A549 (cell line): ENCODE measurements around the gene DCLK1. TPM values are rescaled to one million over a fixed set of nuclear protein-coding genes. Genes with fewer than 3 reads are reported as not detected.

Experiments used
- ATAC-seq, 2 experiments: fragments of 200-7000 bp in 1 of 2; fragments of >200 bp in 1 of 2; cut with Nextera tagmentation in 1 of 2; cut with Tn5 transposase in 1 of 2; 3 replicates each; pipeline versions ENCODE4 v1.8.0 to v1.9.1; 2018 to 2020; ENCODE audit warnings: mild to moderate bottlenecking in 1 of 2, moderate library complexity in 1 of 2
- CTCF ChIA-PET: fragments of 300-600 bp; sonication (Branson Sonifier 250); formaldehyde crosslinking; extraction: SDS; loops from one replicate; lab custom pipeline; 2021; ENCODE audit warnings: antibody characterized with exemption, inconsistent platforms; lab: Yijun Ruan, JAX
- POLR2A ChIA-PET: fragments of 350-600 bp; formaldehyde crosslinking; extraction: SDS; loops from one replicate; lab custom pipeline; 2021; ENCODE audit warnings: antibody characterized with exemption, inconsistent platforms; lab: Yijun Ruan, JAX
- DNase-seq, 2 experiments: peaks; one replicate each; pipeline versions ENCODE4 v3.0.0 to v3.0.0-alpha.2; 2011 to 2016; ENCODE audit warnings: low read depth in 1 of 2, low spot score in 1 of 2
- FAIRE-seq: peaks from 2 replicates; lab custom pipeline; 2011; peaks lifted over from hg19 to GRCh38; lab: Jason Lieb, UNC
- H3K27ac ChIP-seq, 2 experiments: fragments of >200 bp; sonication (Bioruptor Twin); formaldehyde crosslinking; 3 replicates each; pipeline ENCODE4 v1.5.1; 2016 to 2017
- H3K4me1 ChIP-seq: fragments of >200 bp; sonication (Bioruptor Twin); formaldehyde crosslinking; 3 replicates; pipeline ENCODE4 v1.6.1; 2016
- H3K4me2 ChIP-seq: fragments of >200 bp; sonication (Bioruptor Twin); formaldehyde crosslinking; 3 replicates; pipeline ENCODE4 v1.6.1; 2016
- H3K4me3 ChIP-seq: fragments of >200 bp; sonication (Bioruptor Twin); formaldehyde crosslinking; 3 replicates; pipeline ENCODE4 v1.5.1; 2016
- H3K9me3 ChIP-seq: fragments of >200 bp; sonication (Bioruptor Twin); formaldehyde crosslinking; 3 replicates; pipeline ENCODE4 v1.6.1; 2016
- CEBPB ChIP-seq, 2 experiments: fragments of >200 bp in 1 of 2; sonication (Bioruptor Twin) in 1 of 2; formaldehyde crosslinking in 1 of 2; IDR thresholded peaks; 2 replicates each; pipeline ENCODE4 v1.6.1; 2012 to 2016
- CHD2 ChIP-seq: fragments of 150-350 bp; IDR thresholded peaks from 2 replicates; pipeline ENCODE4 v1.6.1; 2014; ENCODE audit warnings: low read length; ENCODE audit not compliant: partially characterized antibody
- CHD4 ChIP-seq: fragments of 200-600 bp; sonication (generic); IDR thresholded peaks from 2 replicates; pipeline ENCODE4 v1.6.1; 2016; ENCODE audit warnings: antibody characterized with exemption, mild to moderate bottlenecking, borderline replicate concordance
- CTCF ChIP-seq: fragments of >200 bp; sonication (Bioruptor Twin); formaldehyde crosslinking; IDR thresholded peaks from 3 replicates; pipeline ENCODE4 v1.5.1; 2016
- EHF ChIP-seq: fragments of 250-450 bp; sonication (Bioruptor Pico); IDR thresholded peaks from 2 replicates; pipeline ENCODE4 v1.5.0; 2020; ENCODE audit warnings: mild to moderate bottlenecking
- ESRRA ChIP-seq: fragments of 150-350 bp; IDR thresholded peaks from 2 replicates; pipeline ENCODE4 v1.6.1; 2014; ENCODE audit warnings: mild to moderate bottlenecking, low read length, borderline replicate concordance
- HOXA7 ChIP-seq: fragments of 250-450 bp; sonication (Bioruptor Pico); IDR thresholded peaks from 2 replicates; pipeline ENCODE4 v1.5.0; 2020; ENCODE audit warnings: mild to moderate bottlenecking, moderate library complexity
- HOXB13 ChIP-seq: fragments of 250-450 bp; sonication (Bioruptor Pico); IDR thresholded peaks from 2 replicates; pipeline ENCODE4 v1.5.0; 2020; ENCODE audit warnings: low read depth, mild to moderate bottlenecking, moderate library complexity
- HOXB5 ChIP-seq: fragments of 250-450 bp; sonication (Bioruptor Pico); IDR thresholded peaks from 2 replicates; pipeline ENCODE4 v1.5.0; 2020; ENCODE audit warnings: mild to moderate bottlenecking, moderate library complexity
- KDM1A ChIP-seq: fragments of 200-600 bp; sonication (generic); IDR thresholded peaks from 2 replicates; pipeline ENCODE4 v1.6.1; 2016; ENCODE audit warnings: low read depth, mild to moderate bottlenecking
- KDM5A ChIP-seq: fragments of 200-600 bp; sonication (generic); IDR thresholded peaks from 2 replicates; pipeline ENCODE4 v1.6.1; 2016; ENCODE audit warnings: antibody characterized with exemption, mild to moderate bottlenecking
- MYC ChIP-seq: IDR thresholded peaks from 2 replicates; pipeline ENCODE4 v1.6.1; 2012; ENCODE audit warnings: mild to moderate bottlenecking, inconsistent platforms, low read length, improper control_type of control experiment, borderline replicate concordance
- NFE2L2 ChIP-seq: fragments of 150-350 bp; conservative IDR thresholded peaks from 2 replicates; pipeline ENCODE4 v1.6.1; 2014; ENCODE audit warnings: low read length
- NPAS2 ChIP-seq: fragments of 250-450 bp; sonication (Bioruptor Pico); IDR thresholded peaks from 2 replicates; pipeline ENCODE4 v1.8.0; 2022; ENCODE audit warnings: mild to moderate bottlenecking, moderate library complexity, borderline replicate concordance
- NR3C1 ChIP-seq: fragments of >200 bp; sonication (Bioruptor Twin); formaldehyde crosslinking; IDR thresholded peaks from 3 replicates; pipeline ENCODE4 v1.6.1; 2017
- RFX5 ChIP-seq: fragments of 450-650 bp; IDR thresholded peaks from 2 replicates; pipeline ENCODE4 v1.7.1; 2014; ENCODE audit warnings: antibody characterized with exemption, mild to moderate bottlenecking, moderate library complexity
- SREBF2 ChIP-seq: fragments of 450-650 bp; IDR thresholded peaks from 2 replicates; pipeline ENCODE4 v1.6.1; 2014; ENCODE audit warnings: mild to moderate bottlenecking, moderate library complexity
- TP53 ChIP-seq: fragments of 250-450 bp; sonication (Bioruptor Pico); IDR thresholded peaks from 2 replicates; pipeline ENCODE4 v1.5.0; 2021; ENCODE audit warnings: mild to moderate bottlenecking, moderate library complexity
- ZFP36 ChIP-seq: fragments of 450-650 bp; IDR thresholded peaks from 2 replicates; pipeline ENCODE4 v1.6.1; 2014; ENCODE audit warnings: borderline replicate concordance; ENCODE audit not compliant: partially characterized antibody
- ZNF302 ChIP-seq: fragments of 250-450 bp; sonication (Bioruptor Pico); IDR thresholded peaks from 2 replicates; pipeline ENCODE4 v1.9.0; 2021; ENCODE audit warnings: inconsistent platforms, mild to moderate bottlenecking, moderate library complexity
- WGBS: methylation state at CpG from one replicate; pipeline ENCODE4 v1.1.6; 2017; ENCODE audit errors: missing lambda C conversion rate; 5-methylcytosine and 5-hydroxymethylcytosine counted together
- polyA plus RNA-seq, 4 experiments: library from polyadenylated mRNA; depleted of rRNA in 3 of 4; stranded (reverse); fragments of >200 nt; fragmentation: RNase III in 1 of 4; extraction: RNeasy Plus Mini Kit Qiagen cat#74134 plus additional on column Dnase treatment in 1 of 4; gene quantifications; 2 replicates in 3 of 4; 3 replicates in 1 of 4; pipeline ENCODE4 v1.2.3, GENCODE V29; 2011 to 2017
- TF ChIP-seq, protein P1 (sequence below): fragments of 200-600 bp; sonication (generic); IDR thresholded peaks from 2 replicates; pipeline ENCODE4 v1.6.1; 2016; ENCODE audit warnings: antibody characterized with exemption, mild to moderate bottlenecking, moderate library complexity

Gene DCLK1
- polyA plus RNA-seq, 2 of the 4 experiments (the other 2 are of a cell fraction): 0.13 to 0.21 TPM

DNA sequence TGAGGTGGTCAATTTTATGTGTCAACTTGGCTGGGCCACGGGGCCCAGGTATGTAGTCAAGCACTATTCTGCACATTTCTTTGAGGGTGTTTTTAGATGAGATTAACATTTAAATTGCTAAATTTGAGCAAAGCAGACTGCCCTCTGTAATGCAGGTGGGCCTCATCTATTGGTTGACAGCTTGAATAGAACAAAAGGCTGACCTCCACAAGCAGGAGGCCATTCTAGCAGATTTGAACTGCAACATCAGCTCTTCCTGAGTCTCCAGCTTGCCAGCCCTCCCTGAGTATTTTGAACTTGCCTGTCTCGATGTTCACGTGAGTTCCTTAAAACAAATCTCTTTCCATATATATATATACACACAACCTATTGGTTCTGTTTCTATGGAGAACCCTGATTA is 134.8 kb downstream of the DCLK1 start:
- ATAC-seq: no peak
- CTCF ChIA-PET: no interaction called here

GRCh38 chr13:35995136-35995535 is 136.0 kb downstream of the DCLK1 start:
- TF ChIP-seq CTCF (no peak), EHF (CRISPR knock-in tag) (no peak), TP53 (CRISPR knock-in tag) (no peak), RFX5 (no peak), KDM1A (no peak), NR3C1 (no peak), HOXB5 (CRISPR knock-in tag) (no peak), ZNF302 (CRISPR knock-in tag) (no peak), ESRRA (no peak), KDM5A (no peak), CEBPB (IDR thresholded peaks at IDR 0.05) (no peak), NPAS2 (CRISPR knock-in tag) (no peak), ZFP36 (no peak), SREBF2 (no peak), CHD4 (no peak), MYC (no peak), HOXB13 (no peak), NFE2L2 (no peak)
- TF ChIP-seq, protein P1, sequence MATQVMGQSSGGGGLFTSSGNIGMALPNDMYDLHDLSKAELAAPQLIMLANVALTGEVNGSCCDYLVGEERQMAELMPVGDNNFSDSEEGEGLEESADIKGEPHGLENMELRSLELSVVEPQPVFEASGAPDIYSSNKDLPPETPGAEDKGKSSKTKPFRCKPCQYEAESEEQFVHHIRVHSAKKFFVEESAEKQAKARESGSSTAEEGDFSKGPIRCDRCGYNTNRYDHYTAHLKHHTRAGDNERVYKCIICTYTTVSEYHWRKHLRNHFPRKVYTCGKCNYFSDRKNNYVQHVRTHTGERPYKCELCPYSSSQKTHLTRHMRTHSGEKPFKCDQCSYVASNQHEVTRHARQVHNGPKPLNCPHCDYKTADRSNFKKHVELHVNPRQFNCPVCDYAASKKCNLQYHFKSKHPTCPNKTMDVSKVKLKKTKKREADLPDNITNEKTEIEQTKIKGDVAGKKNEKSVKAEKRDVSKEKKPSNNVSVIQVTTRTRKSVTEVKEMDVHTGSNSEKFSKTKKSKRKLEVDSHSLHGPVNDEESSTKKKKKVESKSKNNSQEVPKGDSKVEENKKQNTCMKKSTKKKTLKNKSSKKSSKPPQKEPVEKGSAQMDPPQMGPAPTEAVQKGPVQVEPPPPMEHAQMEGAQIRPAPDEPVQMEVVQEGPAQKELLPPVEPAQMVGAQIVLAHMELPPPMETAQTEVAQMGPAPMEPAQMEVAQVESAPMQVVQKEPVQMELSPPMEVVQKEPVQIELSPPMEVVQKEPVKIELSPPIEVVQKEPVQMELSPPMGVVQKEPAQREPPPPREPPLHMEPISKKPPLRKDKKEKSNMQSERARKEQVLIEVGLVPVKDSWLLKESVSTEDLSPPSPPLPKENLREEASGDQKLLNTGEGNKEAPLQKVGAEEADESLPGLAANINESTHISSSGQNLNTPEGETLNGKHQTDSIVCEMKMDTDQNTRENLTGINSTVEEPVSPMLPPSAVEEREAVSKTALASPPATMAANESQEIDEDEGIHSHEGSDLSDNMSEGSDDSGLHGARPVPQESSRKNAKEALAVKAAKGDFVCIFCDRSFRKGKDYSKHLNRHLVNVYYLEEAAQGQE: no peak
- no peak overlapping the region for H3K27ac ChIP-seq
- no peak overlapping the region for H3K4me2 ChIP-seq
- no peak overlapping the region for H3K4me3 ChIP-seq
- ATAC-seq: no peak
- no peak for FAIRE-seq
- H3K4me1 ChIP-seq: no peaks in the 10 kb centered on the region
- H3K9me3 ChIP-seq: no peaks in the 10 kb centered on the region
- DNase-seq: no peak
- ChIA-PET CTCF (interaction anchor here (1.5 kb wide), 1 partner anchor 280 kb away, joined by 4 read pairs; no protein-coding TSS in a partner anchor), POLR2A (no interaction called here)
- WGBS: 6% methylated on average over 2 of the region's 2 CpGs

More for the DNA sequence above, 134.8 kb downstream of the DCLK1 start:
- FAIRE-seq (no peak), DNase-seq (no peak)
- Histone ChIP-seq H3K4me1 (no peaks in the 10 kb centered on the region), H3K4me2 (no peak overlapping the region)
- 14% methylated on average over 3 of the region's 3 CpGs for WGBS
- POLR2A ChIA-PET: no interaction called here
- TF ChIP-seq HOXA7 (CRISPR knock-in tag) (no peak), CHD2 (no peak)
- TF ChIP-seq, all 56 proteins: peak for 0
- Histone ChIP-seq H3K4me3 (no peak overlapping the region), H3K9me3 (no peaks in the 10 kb centered on the region), H3K27ac (no peak overlapping the region)
